Measurements from ENCODE around the gene VARS2. TPM values are rescaled to one million over a fixed set of nuclear protein-coding genes. Genes with fewer than 3 reads are reported as not detected.
A peak's percentile ranks its signal among the peaks of the same experiment; 100 is the strongest.
"Not testable (repeated sequence)": the region's sequence is repeated elsewhere in the genome, so short reads cannot be mapped to it uniquely, and the experiment has no call there.

The VARS2 gene
- total RNA-seq, 1 experiment from 2014 or later: 68.2 TPM

- Mint-ChIP-seq H3K27ac (peak overlapping the region in 1 of 3 experiments; percentile 5; a peak in 1 of 7 replicates), H3K27me3 (ENCODE audit: low read depth) (no peaks in the 10 kb centered on the region; the same call in 1 of the 2 replicates), H3K4me1 (peaks cover 22 to 30% of the 10 kb centered on the region in 2 experiments), H3K4me3 (peak overlapping the region; percentile 99 to 100), H3K36me3 (ENCODE audit: insufficient read depth in 1 of 3, low read depth in 3 of 3) (peaks cover 26 to 45% (median 45%) of the 10 kb centered on the region in 3 experiments), H3K9me3 (no peaks in the 10 kb centered on the region)
- H2AFZ ChIP-seq (ENCODE audit: low read length): no peak overlapping the region
- H4K8ac ChIP-seq (replicated peaks; ENCODE audit: insufficient read length, low read depth, low read length): no peak overlapping the region
- H4K5ac ChIP-seq (ENCODE audit: insufficient read length, low read depth, low read length): no peak overlapping the region
- no CpG with 5 or more reads among the region's 2 CpGs for WGBS (ENCODE audit: extremely low coverage, insufficient read length, low lambda C conversion rate)
- H3K4me2 ChIP-seq (ENCODE audit: insufficient read depth, insufficient read length, low read length): peak overlapping the region; percentile 100
- no peak overlapping the region for H3K4ac ChIP-seq (ENCODE audit: low read depth, low read length)
- no peak overlapping the region for H2AK5ac ChIP-seq (ENCODE audit: insufficient read length, low read length)
- no peaks in the 10 kb centered on the region for H4K20me1 ChIP-seq (ENCODE audit: control insufficient read depth, insufficient read depth, insufficient read length)
- H3K9me3 ChIP-seq (ENCODE audit: control insufficient read depth, low read depth, low read length): no peaks in the 10 kb centered on the region
- H3K27me3 ChIP-seq (ENCODE audit: insufficient read depth, low read length): no peaks in the 10 kb centered on the region
- H2BK20ac ChIP-seq (ENCODE audit: low read depth, low read length, poor library complexity, severe bottlenecking): no peak overlapping the region
- no peak overlapping the region for H3K56ac ChIP-seq (ENCODE audit: insufficient read length, low read depth, low read length)
- no peak overlapping the region for H2BK12ac ChIP-seq (ENCODE audit: insufficient read length, low read depth, low read length)
- H2BK5ac ChIP-seq (ENCODE audit: insufficient read length, low read length): no peak overlapping the region
- H2BK15ac ChIP-seq (ENCODE audit: low read depth, low read length): no peak overlapping the region
- peaks cover 2% of the 10 kb centered on the region; the same call in 1 of the 2 replicates for H3K79me2 ChIP-seq (ENCODE audit: insufficient read depth, low read length)
- H3K9ac ChIP-seq (ENCODE audit: extremely low read depth, insufficient read length, low read length): peak overlapping the region; percentile 95
- H4K91ac ChIP-seq (ENCODE audit: insufficient read length, low read depth, low read length): no peak overlapping the region
- no peak overlapping the region for H3K27ac ChIP-seq (ENCODE audit: insufficient read length, low read depth, low read length)
- no peak for DNase-seq
- no peak overlapping the region for H3K14ac ChIP-seq (ENCODE audit: insufficient read depth, low read length)
- peaks cover 4% of the 10 kb centered on the region; the same call in 1 of the 2 replicates for H3K4me1 ChIP-seq (ENCODE audit: insufficient read depth, low read length)
- no peak overlapping the region for H2BK120ac ChIP-seq (ENCODE audit: low read depth, low read length, poor library complexity, severe bottlenecking)
- H3K18ac ChIP-seq (ENCODE audit: insufficient read length, low read depth, low read length): no peak overlapping the region
- H3T11ph ChIP-seq (ENCODE audit: low read length): no peak overlapping the region
- H3K23me2 ChIP-seq (ENCODE audit: insufficient read length, low read depth, low read length, poor library complexity, severe bottlenecking): peaks cover 9% of the 10 kb centered on the region
- no peak overlapping the region for H3K23ac ChIP-seq (ENCODE audit: insufficient read length, low read depth, low read length)
- no peak for TF ChIP-seq CTCF (conservative IDR thresholded peaks at IDR 0.05)
- no peaks in the 10 kb centered on the region for H3K79me1 ChIP-seq (ENCODE audit: insufficient read depth, low read depth, low read length, poor library complexity, severe bottlenecking)
Observed at GRCh38 chr6:30908700-30909099, 5.3 kb upstream of the VARS2 start.

GRCh38 chr6:30910473-30910872, 3.6 kb upstream of the VARS2 start:
- H3K4ac ChIP-seq (ENCODE audit: low read depth, low read length); H2AFZ ChIP-seq (ENCODE audit: low read length); H3K9ac ChIP-seq (ENCODE audit: extremely low read depth, insufficient read length, low read length); H3K9me3 Mint-ChIP-seq; H2BK15ac ChIP-seq (ENCODE audit: low read depth, low read length); H2AK5ac ChIP-seq (ENCODE audit: insufficient read length, low read length); H2BK20ac ChIP-seq (ENCODE audit: low read depth, low read length, poor library complexity, severe bottlenecking); H3K23ac ChIP-seq (ENCODE audit: insufficient read length, low read depth, low read length); H3K79me1 ChIP-seq (ENCODE audit: insufficient read depth, low read depth, low read length, poor library complexity, severe bottlenecking); H3K18ac ChIP-seq (ENCODE audit: insufficient read length, low read depth, low read length); H3K14ac ChIP-seq (ENCODE audit: insufficient read depth, low read length); H3K27ac ChIP-seq (ENCODE audit: insufficient read length, low read depth, low read length); H4K91ac ChIP-seq (ENCODE audit: insufficient read length, low read depth, low read length); H3K9me3 ChIP-seq (ENCODE audit: control insufficient read depth, low read depth, low read length); H3K4me1 ChIP-seq (ENCODE audit: insufficient read depth, low read length); H3K56ac ChIP-seq (ENCODE audit: insufficient read length, low read depth, low read length); H3K27me3 Mint-ChIP-seq (ENCODE audit: low read depth); H2BK12ac ChIP-seq (ENCODE audit: insufficient read length, low read depth, low read length); H2BK5ac ChIP-seq (ENCODE audit: insufficient read length, low read length); H4K20me1 ChIP-seq (ENCODE audit: control insufficient read depth, insufficient read depth, insufficient read length); H2BK120ac ChIP-seq (ENCODE audit: low read depth, low read length, poor library complexity, severe bottlenecking); H3K79me2 ChIP-seq (ENCODE audit: insufficient read depth, low read length); DNase-seq; H3K4me2 ChIP-seq (ENCODE audit: insufficient read depth, insufficient read length, low read length); H4K8ac ChIP-seq (replicated peaks; ENCODE audit: insufficient read length, low read depth, low read length); H3K27ac Mint-ChIP-seq; H3T11ph ChIP-seq (ENCODE audit: low read length); H3K27me3 ChIP-seq (ENCODE audit: insufficient read depth, low read length); H4K5ac ChIP-seq (ENCODE audit: insufficient read length, low read depth, low read length): not testable (repeated sequence)
- peaks cover 26 to 47% (median 45%) of the 10 kb centered on the region in 3 experiments for H3K36me3 Mint-ChIP-seq (ENCODE audit: insufficient read depth in 1 of 3, low read depth in 3 of 3)
- no CpG with 5 or more reads among the region's 12 CpGs for WGBS (ENCODE audit: extremely low coverage, insufficient read length, low lambda C conversion rate)
- peaks cover 32 to 42% of the 10 kb centered on the region in 2 experiments for H3K4me1 Mint-ChIP-seq
- H3K4me3 Mint-ChIP-seq: peak overlapping the region in 1 of 2 experiments; percentile 19; a peak in 2 of 5 replicates
- H3K23me2 ChIP-seq (ENCODE audit: insufficient read length, low read depth, low read length, poor library complexity, severe bottlenecking): peaks cover 17% of the 10 kb centered on the region
